Heart right ventricle (tissue), 16 donors: ENCODE data around the gene MTCL1. TPM values are rescaled to one million over a fixed set of nuclear protein-coding genes. Genes with fewer than 3 reads are reported as not detected.

Source experiments
- ATAC-seq, 8 donors: fragments of 200-7000 bp; cut with Tn5 transposase; one replicate each; pipeline ENCODE4 v1.9.1; 2020; ENCODE audit warnings: mild to moderate bottlenecking in 8 of 8, moderate library complexity in 8 of 8, moderate number of reproducible peaks in 1 of 8
- DNase-seq, 2 donors: peaks; one replicate each; pipeline ENCODE4 v3.0.0-alpha.2; 2020
- H3K27ac ChIP-seq, 10 donors: fragments of 200-600 bp; sonication (generic) in 2 of 10; one replicate each; pipeline versions ENCODE4 v1.5.0 to v1.8.0; 2020 to 2022; ENCODE audit warnings: mild to moderate bottlenecking in 3 of 10
- H3K27me3 ChIP-seq, 7 donors: fragments of 200-600 bp; one replicate each; pipeline ENCODE4 v1.8.0; 2021 to 2022; ENCODE audit warnings: mild to moderate bottlenecking in 2 of 7
- H3K36me3 ChIP-seq, 9 donors: fragments of 200-600 bp; sonication (generic) in 1 of 9; one replicate each; pipeline versions ENCODE4 v1.5.0 to v1.8.0; 2020 to 2022; ENCODE audit warnings: mild to moderate bottlenecking in 2 of 9
- H3K4me1 ChIP-seq, 9 donors: fragments of 200-600 bp; sonication (generic) in 1 of 9; one replicate each; pipeline versions ENCODE4 v1.5.0 to v1.8.0; 2020 to 2022; ENCODE audit warnings: mild to moderate bottlenecking in 4 of 9
- H3K4me3 ChIP-seq, 10 donors: fragments of 200-600 bp; sonication (generic) in 2 of 10; one replicate each; pipeline versions ENCODE4 v1.5.0 to v1.8.0; 2020 to 2022; ENCODE audit warnings: mild to moderate bottlenecking in 7 of 10, moderate library complexity in 2 of 10
- H3K9me3 ChIP-seq, 11 donors: fragments of 200-600 bp in 10 of 11; sonication (generic) in 2 of 11; one replicate each; pipeline versions ENCODE4 v1.5.0 to v1.8.0; 2013 to 2022; ENCODE audit warnings: mild to moderate bottlenecking in 2 of 11, control low read depth in 1 of 11, moderate library complexity in 1 of 11
- CTCF ChIP-seq, 9 donors: fragments of 200-600 bp; sonication (generic) in 2 of 9; IDR thresholded peaks; one replicate each; pipeline versions ENCODE4 v1.5.0 to v1.8.0; 2021 to 2022; ENCODE audit warnings: antibody characterized with exemption in 9 of 9, mild to moderate bottlenecking in 5 of 9, moderate library complexity in 1 of 9
- WGBS, 2 donors: extraction: QIAGEN DNeasy Blood & Tissue Kit; methylation state at CpG; one replicate each; pipeline ENCODE4 v1.1.7; 2013; ENCODE audit warnings: inconsistent platforms in 1 of 2; 5-methylcytosine and 5-hydroxymethylcytosine counted together
- intact Hi-C, 10 donors: fragments of 100-400 bp; cut with DNase I; formaldehyde crosslinking; loops; one replicate each; pipeline versions ENCODE4 v1.11.1 to v1.14.2; 2022
- polyA plus RNA-seq, 2 donors: library from polyadenylated mRNA; stranded (reverse); fragments of 200-250 nt; gene quantifications; one replicate each; pipeline ENCODE4 v1.2.3, GENCODE V29; 2013
- total RNA-seq, 10 donors: library from RNA; stranded (reverse); fragmentation: NEBNext Ultra II Directional in 3 of 10; extraction: Animal tissue kit (Norgen Biotek cat#: 25700) in 3 of 10; gene quantifications; one replicate each; pipeline versions ENCODE4 v1.2.1 to v1.2.4, GENCODE V29; 2021 to 2023
- donor health status: Arrhythmogenic right ventricular cardiomyopathy.
- donor health status: ischemic (EF 13 %, LVEDD 7.1; RV severe dilation, severe dysfunction).
- donor health status: healthy with polysubstance abuse.
- donor health status: DM: no; HTN: yes; CAD: no.
- donor health status: DM: no; HTN: no; CAD: no.
- donor health status: ischemic (EF 25% LVEDD 6.9; RV normal size, moderate dysfunction).
- donor health status: ischemic (EF 25% LVEDD 5.7; RV mildly dilated, moderate dysfunction).
- donor health status: healthy.
- donor health status: DM: yes; HTN: yes; CAD: no.
- donor health status: Ischemic cardiomyopathy.
- donor health status: ischemic (EF 35%, LVEDD 5.7; RV mildly dilated, moderate dysfunction).
- donor health status: nonischemic (EF 11% LVEDD 7.7; RV severe dilation, severe dysfunction).
- donor health status: DM: yes; HTN: yes; CAD: no.
- donor health status: PGD.
- donor health status: ischemic (EF 29% LVEDD 5.4; RV normal size, mild dysfunction).
- donor health status: nonischemic (EF 23%, LVEDD 6.1; RV moderate dilation, normal function).

The MTCL1 gene
- total and polyA plus RNA-seq, 12 donors, result 1.9 to 17.2 (median 8.8) TPM

- Histone ChIP-seq H3K36me3 (no peaks in the 10 kb centered on the region), H3K27ac (no peak overlapping the region), H3K9me3 (no peaks in the 10 kb centered on the region), H3K4me3 (no peak overlapping the region), H3K4me1 (no peaks in the 10 kb centered on the region), H3K27me3 (peaks cover 0 to 10% (median 0%) of the 10 kb centered on the region in 7 donors)
- WGBS, 2 donors, result 76 to 80% methylated on average over 3 of the region's 3 CpGs
- no peak for TF ChIP-seq CTCF (IDR thresholded peaks at IDR 0.05)
- intact Hi-C loops, result loop anchor here in 6 of 10 donors (1.0 to 5.0 kb wide), 4 partner anchors 287 to 293 kb away; no protein-coding TSS in a partner anchor
- ATAC-seq, result no peak
- DNase-seq, result no peak
Observed at GRCh38 chr18:8695932-8696517, 9.3 kb upstream of the MTCL1 start.

GRCh38 chr18:8696749-8697211 is 8.6 kb upstream of the MTCL1 start:
- peak; percentile 86 to 95 (median 92) for TF ChIP-seq CTCF (IDR thresholded peaks at IDR 0.05)
- DNase-seq (peak; percentile 65 to 79), ATAC-seq (peak; percentile 81 to 91 (median 88))
- Histone ChIP-seq H3K36me3 (no peaks in the 10 kb centered on the region), H3K27ac (no peak overlapping the region), H3K4me1 (no peaks in the 10 kb centered on the region), H3K4me3 (no peak overlapping the region), H3K27me3 (peaks cover 0 to 15% (median 0%) of the 10 kb centered on the region in 7 donors), H3K9me3 (no peaks in the 10 kb centered on the region)
- intact Hi-C loops, result loop anchor here in 6 of 10 donors (1.0 to 5.0 kb wide), 4 partner anchors 286 to 292 kb away; no protein-coding TSS in a partner anchor
- 0 to 1% methylated on average over 5 of the region's 5 CpGs for whole genome bisulfite sequencing, 2 donors

- H3K27me3 ChIP-seq, result peaks cover 0 to 38% (median 0%) of the 10 kb centered on the region in 7 donors
- intact Hi-C loops, result loop anchor here in 2 of 10 donors (2.0 to 5.0 kb wide), 2 partner anchors 288 kb away; no protein-coding TSS in a partner anchor
- WGBS, 2 donors, result 89% methylated on average over 7 of the region's 7 CpGs
- ATAC-seq, result no peak
- H3K4me3 ChIP-seq, result no peak overlapping the region
- no peaks in the 10 kb centered on the region for H3K9me3 ChIP-seq
- H3K4me1 ChIP-seq, result peaks cover 0 to 13% (median 8%) of the 10 kb centered on the region in 9 donors
- no peak for DNase-seq
- H3K27ac ChIP-seq, result no peak overlapping the region
- TF ChIP-seq CTCF (IDR thresholded peaks at IDR 0.05), result no peak
- H3K36me3 ChIP-seq, result no peaks in the 10 kb centered on the region
Observed at GRCh38 chr18:8699126-8699525, 6.2 kb upstream of the MTCL1 start.

GRCh38 chr18:8699948-8700347 is 5.4 kb upstream of the MTCL1 start:
- Histone ChIP-seq H3K4me3 (no peak overlapping the region), H3K27ac (no peak overlapping the region), H3K4me1 (peaks cover 0 to 19% (median 12%) of the 10 kb centered on the region in 9 donors), H3K27me3 (peaks cover 0 to 45% (median 0%) of the 10 kb centered on the region in 7 donors), H3K36me3 (no peaks in the 10 kb centered on the region), H3K9me3 (no peaks in the 10 kb centered on the region)
- DNase-seq (no peak), ATAC-seq (no peak)
- WGBS, 2 donors, result 74 to 84% methylated on average over 2 of the region's 2 CpGs
- TF ChIP-seq CTCF (IDR thresholded peaks at IDR 0.05), result no peak
- intact Hi-C loops, result loop anchor here in 3 of 10 donors (2.0 to 5.0 kb wide), 2 partner anchors 287 kb away; no protein-coding TSS in a partner anchor
